ENCODE results near the gene ZNF300.
"Not testable (repeated sequence)": the region's sequence is repeated elsewhere in the genome, so short reads cannot be mapped to it uniquely, and the experiment has no call there.

Gene ZNF300

DNA sequence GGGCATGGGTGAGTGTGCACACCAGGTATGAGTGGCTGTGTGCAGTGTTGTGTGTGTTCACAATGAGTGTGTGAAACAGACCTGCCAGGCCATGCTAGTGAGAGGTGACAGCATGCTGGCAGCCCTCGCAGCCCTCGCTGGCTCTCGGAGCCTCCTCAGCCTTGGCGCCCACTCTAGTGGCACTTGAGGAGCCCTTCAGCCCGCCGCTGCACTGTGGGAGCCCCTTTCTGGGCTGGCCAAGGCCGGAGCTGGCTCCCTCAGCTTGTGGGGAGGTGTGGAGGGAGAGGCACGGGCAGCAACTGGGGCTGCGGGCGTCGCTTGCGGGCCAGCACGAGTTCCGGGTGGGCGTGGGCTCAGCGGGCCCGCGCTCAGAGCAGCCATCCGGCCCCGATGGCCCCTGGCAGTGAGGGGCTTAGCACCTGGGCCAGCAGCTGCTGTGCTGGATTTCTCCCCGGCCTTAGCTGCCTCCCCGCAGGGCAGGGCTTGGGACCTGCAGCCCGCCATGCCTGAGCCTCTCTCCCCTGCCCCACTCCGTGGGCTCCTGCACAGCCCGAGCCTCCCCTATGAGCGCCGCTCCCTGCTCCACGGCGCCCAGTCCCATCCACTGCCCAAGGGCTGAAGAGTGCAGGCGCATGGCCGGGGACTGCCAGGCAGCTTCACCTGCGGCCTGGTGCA lies 59.5 kb downstream of the ZNF300 start:
- not testable (repeated sequence) for DNase-seq
